ENCODE results near the gene ADI1. TPM values are rescaled to one million over a fixed set of nuclear protein-coding genes. Genes with fewer than 3 reads are reported as not detected.

ADI1 gene
- total and polyA plus RNA-seq, 8 donors = 9.9 to 29.7 (median 19.6) TPM

DNA sequence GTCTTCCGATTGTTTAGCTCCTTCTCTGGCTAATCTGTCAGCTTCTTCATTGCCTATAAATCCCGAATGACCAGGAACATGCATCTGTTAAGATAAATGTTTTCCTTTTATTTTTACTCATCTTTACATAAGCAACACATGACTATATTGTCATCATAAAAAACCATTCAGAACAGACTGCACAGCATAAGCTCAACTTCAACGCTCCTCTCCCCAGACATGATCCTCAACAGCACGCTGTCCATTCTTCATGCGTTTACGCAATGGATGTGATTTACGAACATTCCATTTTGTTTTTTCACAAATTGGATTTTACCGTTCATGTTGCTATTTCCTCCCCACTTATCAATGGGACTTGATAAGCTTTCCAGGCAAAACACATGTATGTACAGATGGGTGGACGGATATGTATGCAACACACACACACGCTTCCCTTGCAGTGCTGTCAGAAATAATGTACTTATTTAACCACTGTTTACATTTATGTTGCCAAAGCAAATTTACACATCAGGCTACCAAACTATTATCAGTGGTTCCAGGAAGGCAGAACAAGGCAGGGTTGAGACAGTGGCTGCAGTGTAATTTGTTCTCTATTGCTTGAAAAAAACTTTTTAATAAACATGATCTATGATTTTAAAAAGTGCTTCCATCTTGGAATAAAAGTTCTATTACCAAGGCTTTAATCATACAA is 26.6 kb upstream of the ADI1 start:
- H3K36me3 ChIP-seq = peaks cover 0 to 71% (median 17%) of the 10 kb centered on the region in 3 donors
- H3K4me1 ChIP-seq = no peaks in the 10 kb centered on the region
- DNase-seq = no peak
- no peak overlapping the region for H3K4me3 ChIP-seq
- H3K27ac ChIP-seq = no peak overlapping the region
- FAIRE-seq = no peak
- H3K9me3 ChIP-seq = no peaks in the 10 kb centered on the region
- no peak for ATAC-seq
- 71 to 77% methylated on average over 10 of the region's 10 CpGs for WGBS, 2 donors
- no peaks in the 10 kb centered on the region for H3K27me3 ChIP-seq
- TF ChIP-seq, protein P1, sequence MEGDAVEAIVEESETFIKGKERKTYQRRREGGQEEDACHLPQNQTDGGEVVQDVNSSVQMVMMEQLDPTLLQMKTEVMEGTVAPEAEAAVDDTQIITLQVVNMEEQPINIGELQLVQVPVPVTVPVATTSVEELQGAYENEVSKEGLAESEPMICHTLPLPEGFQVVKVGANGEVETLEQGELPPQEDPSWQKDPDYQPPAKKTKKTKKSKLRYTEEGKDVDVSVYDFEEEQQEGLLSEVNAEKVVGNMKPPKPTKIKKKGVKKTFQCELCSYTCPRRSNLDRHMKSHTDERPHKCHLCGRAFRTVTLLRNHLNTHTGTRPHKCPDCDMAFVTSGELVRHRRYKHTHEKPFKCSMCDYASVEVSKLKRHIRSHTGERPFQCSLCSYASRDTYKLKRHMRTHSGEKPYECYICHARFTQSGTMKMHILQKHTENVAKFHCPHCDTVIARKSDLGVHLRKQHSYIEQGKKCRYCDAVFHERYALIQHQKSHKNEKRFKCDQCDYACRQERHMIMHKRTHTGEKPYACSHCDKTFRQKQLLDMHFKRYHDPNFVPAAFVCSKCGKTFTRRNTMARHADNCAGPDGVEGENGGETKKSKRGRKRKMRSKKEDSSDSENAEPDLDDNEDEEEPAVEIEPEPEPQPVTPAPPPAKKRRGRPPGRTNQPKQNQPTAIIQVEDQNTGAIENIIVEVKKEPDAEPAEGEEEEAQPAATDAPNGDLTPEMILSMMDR (IDR thresholded peaks at IDR 0.05) = no peak
- intact Hi-C loops (cut with DNase I) = no loop called here

DNA sequence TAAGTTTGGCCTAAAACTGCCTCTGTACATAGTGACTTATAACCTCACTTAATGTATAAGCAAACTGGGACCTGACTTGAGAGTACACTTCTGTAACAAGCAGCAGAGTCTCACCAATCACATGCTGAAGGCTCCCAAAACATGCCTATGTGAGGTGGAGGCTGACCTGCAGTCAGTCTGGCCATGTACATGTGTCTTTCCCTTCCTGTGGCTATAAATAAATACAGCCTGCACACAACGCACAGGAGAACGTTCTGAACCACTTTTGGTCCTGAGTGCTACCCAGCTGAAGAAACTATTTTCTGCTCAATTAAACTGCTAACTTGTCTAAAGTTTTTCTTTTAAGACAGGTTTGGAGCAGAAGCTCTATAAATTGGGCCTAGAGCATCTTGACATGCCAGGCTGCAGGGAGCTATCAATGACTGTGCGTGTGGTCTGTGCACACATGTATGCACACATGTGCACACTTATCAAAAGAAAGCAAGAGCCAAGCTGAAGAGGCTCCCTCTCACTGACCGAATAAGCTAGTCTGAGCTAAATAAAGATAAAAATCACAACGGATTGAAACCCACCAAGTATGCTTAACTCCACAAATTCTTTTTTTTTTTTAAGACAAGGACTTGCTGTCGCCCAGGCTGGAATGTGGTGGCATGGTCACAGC is 23.8 kb upstream of the ADI1 start:
- ATAC-seq (no peak), FAIRE-seq (no peak), DNase-seq (no peak)
- 70 to 80% methylated on average over 6 of the region's 6 CpGs for WGBS, 2 donors
- H3K27me3 ChIP-seq = no peaks in the 10 kb centered on the region
- no peak overlapping the region for H3K4me3 ChIP-seq
- intact Hi-C loops (cut with DNase I) = no loop called here
- TF ChIP-seq, protein P1 (IDR thresholded peaks at IDR 0.05) = no peak
- H3K36me3 ChIP-seq = peaks cover 0 to 45% (median 8%) of the 10 kb centered on the region in 3 donors
- no peak overlapping the region for H3K27ac ChIP-seq
- no peaks in the 10 kb centered on the region for H3K9me3 ChIP-seq
- no peaks in the 10 kb centered on the region for H3K4me1 ChIP-seq

DNA sequence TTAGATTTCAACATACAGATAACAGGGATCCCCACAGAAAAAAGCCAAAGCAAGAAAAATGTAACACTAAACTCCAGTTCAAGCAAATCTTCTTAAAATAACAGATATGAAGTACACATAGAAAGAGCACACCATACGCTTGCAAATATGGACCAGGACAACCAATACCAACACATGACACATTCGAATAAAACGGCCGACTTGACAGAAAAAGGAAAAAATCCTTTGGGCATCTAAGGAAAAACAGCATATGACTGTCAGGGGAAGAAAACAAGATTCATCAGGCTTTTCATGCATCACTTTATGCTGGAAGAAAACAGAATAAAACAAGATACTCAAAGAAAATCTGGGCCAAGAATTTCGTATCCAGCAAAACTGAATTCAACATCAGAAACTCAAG is 22.8 kb upstream of the ADI1 start:
- Histone ChIP-seq H3K27ac (no peak overlapping the region), H3K4me3 (no peak overlapping the region), H3K9me3 (no peaks in the 10 kb centered on the region), H3K27me3 (no peaks in the 10 kb centered on the region), H3K36me3 (peaks cover 0 to 35% (median 8%) of the 10 kb centered on the region in 3 donors), H3K4me1 (no peaks in the 10 kb centered on the region)
- TF ChIP-seq, protein P1 (IDR thresholded peaks at IDR 0.05) = no peak
- 90 to 94% methylated on average over 5 of the region's 5 CpGs for WGBS, 2 donors
- intact Hi-C loops (cut with DNase I) = no loop called here
- FAIRE-seq (no peak), DNase-seq (no peak), ATAC-seq (no peak)

DNA sequence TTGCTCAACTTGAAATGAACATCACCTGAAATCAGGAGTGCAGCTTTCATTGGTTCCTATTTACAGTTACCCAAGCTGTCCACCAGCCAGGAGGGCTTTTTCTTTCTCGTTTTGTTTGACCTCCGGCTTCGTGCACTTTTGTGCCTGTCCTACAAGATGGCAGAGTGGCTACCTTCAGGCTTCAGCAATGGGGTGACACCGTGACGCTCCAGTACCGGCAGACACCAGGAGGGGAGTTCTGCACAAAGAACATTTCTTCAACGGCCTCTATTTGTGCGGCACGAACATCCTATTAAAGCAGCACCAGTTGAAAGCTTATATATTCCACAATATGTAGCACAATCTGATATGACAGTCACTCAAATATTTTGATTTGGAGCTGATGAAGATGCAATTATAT is 20.5 kb upstream of the ADI1 start:
- intact Hi-C loops (cut with DNase I) = no loop called here
- Histone ChIP-seq H3K9me3 (no peaks in the 10 kb centered on the region), H3K27ac (no peak overlapping the region), H3K4me1 (no peaks in the 10 kb centered on the region), H3K36me3 (peaks cover 0 to 16% (median under 1%) of the 10 kb centered on the region in 3 donors), H3K4me3 (no peak overlapping the region), H3K27me3 (no peaks in the 10 kb centered on the region)
- ATAC-seq (no peak), FAIRE-seq (no peak), DNase-seq (no peak)
- TF ChIP-seq, protein P1 (IDR thresholded peaks at IDR 0.05) = no peak
- WGBS, 2 donors = 87 to 88% methylated on average over 9 of the region's 9 CpGs

Data from pancreas (tissue), 10 donors.